ENCODE results near the gene TSPAN19. TPM values are rescaled to one million over a fixed set of nuclear protein-coding genes. Genes with fewer than 3 reads are reported as not detected.
A peak's percentile ranks its signal among the peaks of the same experiment; 100 is the strongest.

TSPAN19 gene
- total RNA-seq, 2 donors from 2014 or later = not detected

GRCh38 chr12:85065837-85066482, 29.9 kb upstream of the TSPAN19 start:
- intact Hi-C loops (cut with DNase I) = no loop called here
- Histone ChIP-seq H3K4me3 (no peak overlapping the region), H3K27ac (no peak overlapping the region), H3K27me3 (no peaks in the 10 kb centered on the region), H3K36me3 (replicated peaks in 1 of 2; ENCODE audit: insufficient read depth in 1 of 2, low read depth in 2 of 2) (no peaks in the 10 kb centered on the region), H3K4me1 (no peaks in the 10 kb centered on the region), H3K9me3 (no peaks in the 10 kb centered on the region)
- DNase-seq (no peak), ATAC-seq (no peak)
- TF ChIP-seq, protein P1, sequence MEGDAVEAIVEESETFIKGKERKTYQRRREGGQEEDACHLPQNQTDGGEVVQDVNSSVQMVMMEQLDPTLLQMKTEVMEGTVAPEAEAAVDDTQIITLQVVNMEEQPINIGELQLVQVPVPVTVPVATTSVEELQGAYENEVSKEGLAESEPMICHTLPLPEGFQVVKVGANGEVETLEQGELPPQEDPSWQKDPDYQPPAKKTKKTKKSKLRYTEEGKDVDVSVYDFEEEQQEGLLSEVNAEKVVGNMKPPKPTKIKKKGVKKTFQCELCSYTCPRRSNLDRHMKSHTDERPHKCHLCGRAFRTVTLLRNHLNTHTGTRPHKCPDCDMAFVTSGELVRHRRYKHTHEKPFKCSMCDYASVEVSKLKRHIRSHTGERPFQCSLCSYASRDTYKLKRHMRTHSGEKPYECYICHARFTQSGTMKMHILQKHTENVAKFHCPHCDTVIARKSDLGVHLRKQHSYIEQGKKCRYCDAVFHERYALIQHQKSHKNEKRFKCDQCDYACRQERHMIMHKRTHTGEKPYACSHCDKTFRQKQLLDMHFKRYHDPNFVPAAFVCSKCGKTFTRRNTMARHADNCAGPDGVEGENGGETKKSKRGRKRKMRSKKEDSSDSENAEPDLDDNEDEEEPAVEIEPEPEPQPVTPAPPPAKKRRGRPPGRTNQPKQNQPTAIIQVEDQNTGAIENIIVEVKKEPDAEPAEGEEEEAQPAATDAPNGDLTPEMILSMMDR (IDR thresholded peaks at IDR 0.05) = no peak
- TF ChIP-seq POLR2A (IDR thresholded peaks at IDR 0.05) = no peak
- WGBS, 2 donors = 80 to 83% methylated on average over 3 of the region's 3 CpGs

DNA sequence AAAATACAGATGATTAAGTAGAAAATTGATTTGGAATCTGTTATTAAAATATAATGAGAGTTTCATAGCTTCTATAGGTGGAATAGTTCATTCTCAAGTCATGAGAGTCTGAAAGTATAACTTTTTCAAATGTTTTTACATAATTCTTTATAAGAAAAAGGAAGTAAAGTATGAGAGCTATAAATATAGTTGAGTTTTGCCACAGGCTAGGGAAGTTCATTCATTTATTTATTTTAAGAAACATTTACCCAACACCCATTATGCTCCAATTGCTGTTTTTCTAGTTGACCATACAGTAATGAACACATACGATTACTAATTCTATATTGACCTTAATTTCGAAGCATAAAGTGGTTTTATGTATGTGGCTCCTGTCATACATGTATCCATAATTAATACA, 24.8 kb upstream of the TSPAN19 start:
- Histone ChIP-seq H3K4me3 (no peak overlapping the region), H3K27ac (no peak overlapping the region), H3K9me3 (no peaks in the 10 kb centered on the region), H3K36me3 (replicated peaks in 1 of 2; ENCODE audit: insufficient read depth in 1 of 2, low read depth in 2 of 2) (no peaks in the 10 kb centered on the region), H3K27me3 (no peaks in the 10 kb centered on the region), H3K4me1 (no peaks in the 10 kb centered on the region)
- no peak for ATAC-seq
- WGBS, 2 donors = 41 to 48% methylated on average over 2 of the region's 2 CpGs
- no peak for DNase-seq
- intact Hi-C loops (cut with DNase I) = no loop called here
- TF ChIP-seq POLR2A (IDR thresholded peaks at IDR 0.05) = no peak
- TF ChIP-seq, protein P1 (IDR thresholded peaks at IDR 0.05) = no peak

- Histone ChIP-seq H3K36me3 (replicated peaks in 1 of 2; ENCODE audit: insufficient read depth in 1 of 2, low read depth in 2 of 2) (no peaks in the 10 kb centered on the region), H3K4me3 (no peak overlapping the region), H3K27me3 (no peaks in the 10 kb centered on the region), H3K4me1 (no peaks in the 10 kb centered on the region), H3K27ac (no peak overlapping the region), H3K9me3 (no peaks in the 10 kb centered on the region)
- no peak for ATAC-seq
- 46 to 49% methylated on average over 6 of the region's 6 CpGs for WGBS, 2 donors
- intact Hi-C loops (cut with DNase I) = no loop called here
- no peak for DNase-seq
- TF ChIP-seq POLR2A (IDR thresholded peaks at IDR 0.05) = no peak
- TF ChIP-seq, protein P1 (IDR thresholded peaks at IDR 0.05) = no peak
Measured at GRCh38 chr12:85059594-85059993, 23.5 kb upstream of the TSPAN19 start.

DNA sequence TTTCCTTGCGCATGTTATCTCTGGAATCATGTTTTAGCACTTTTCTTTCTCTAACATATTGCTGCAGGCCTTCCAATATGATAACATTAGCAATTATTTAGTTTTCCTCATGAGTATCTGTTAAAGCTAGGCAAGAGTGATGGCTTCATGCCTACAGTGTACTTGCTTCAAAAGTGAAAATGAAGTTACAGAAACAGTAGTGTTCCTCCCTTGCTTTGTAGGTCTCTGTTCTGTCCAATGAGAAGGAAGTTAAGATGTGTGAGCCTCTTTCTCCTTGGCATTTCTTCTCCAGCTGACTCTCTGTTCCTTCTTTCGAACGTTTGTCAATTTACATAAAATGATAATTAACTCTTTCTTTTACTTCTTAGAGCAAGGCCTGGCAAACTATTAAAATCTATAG, 22.3 kb upstream of the TSPAN19 start:
- no peaks in the 10 kb centered on the region for H3K9me3 ChIP-seq
- no peak for ATAC-seq
- intact Hi-C loops (cut with DNase I) = no loop called here
- DNase-seq = no peak
- H3K27ac ChIP-seq = no peak overlapping the region
- no peaks in the 10 kb centered on the region for H3K36me3 ChIP-seq (replicated peaks in 1 of 2; ENCODE audit: insufficient read depth in 1 of 2, low read depth in 2 of 2)
- WGBS, 2 donors = 36 to 37% methylated on average over 3 of the region's 3 CpGs
- H3K27me3 ChIP-seq = no peaks in the 10 kb centered on the region
- no peak for TF ChIP-seq POLR2A (IDR thresholded peaks at IDR 0.05)
- TF ChIP-seq, protein P1 (IDR thresholded peaks at IDR 0.05) = no peak
- no peak overlapping the region for H3K4me3 ChIP-seq
- no peaks in the 10 kb centered on the region for H3K4me1 ChIP-seq

- WGBS, 2 donors = 22 to 39% methylated on average over 2 of the region's 2 CpGs
- no peak overlapping the region for H3K27ac ChIP-seq
- H3K27me3 ChIP-seq = no peaks in the 10 kb centered on the region
- H3K9me3 ChIP-seq = no peaks in the 10 kb centered on the region
- H3K36me3 ChIP-seq (replicated peaks in 1 of 2; ENCODE audit: insufficient read depth in 1 of 2, low read depth in 2 of 2) = no peaks in the 10 kb centered on the region
- TF ChIP-seq, protein P1 (IDR thresholded peaks at IDR 0.05) = peak; percentile 46 to 63 (median 55)
- no peak for TF ChIP-seq POLR2A (IDR thresholded peaks at IDR 0.05)
- H3K4me3 ChIP-seq = no peak overlapping the region
- intact Hi-C loops (cut with DNase I) = no loop called here
- H3K4me1 ChIP-seq = no peaks in the 10 kb centered on the region
- DNase-seq (peak; percentile 35 to 42 (median 40)), ATAC-seq (peak; percentile 68)
Measured at GRCh38 chr12:85057370-85057963, 21.4 kb upstream of the TSPAN19 start.
